GM06990 (cell line): ENCODE measurements around the gene NDUFA13.

Source experiments
- DNase-seq: peaks from one replicate; pipeline ENCODE4 v3.0.0-alpha.2; 2011; ENCODE audit not compliant: insufficient read length; ENCODE audit errors: extremely low read depth
- H3K27me3 ChIP-seq: replicated peaks from 2 replicates; pipeline ENCODE4 v1.6.0; 2011; ENCODE audit warnings: low read length; ENCODE audit not compliant: control insufficient read depth, insufficient read depth
- H3K36me3 ChIP-seq: 2 replicates; pipeline ENCODE4 v1.5.1; 2011; ENCODE audit warnings: low read length; ENCODE audit not compliant: control insufficient read depth, insufficient read depth
- H3K4me3 ChIP-seq: replicated peaks from 2 replicates; pipeline ENCODE4 v1.5.1; 2011; ENCODE audit warnings: low read depth, mild to moderate bottlenecking, control low read depth, low read length
- CTCF ChIP-seq: IDR thresholded peaks from 2 replicates; pipeline ENCODE4 v1.5.1; 2011; ENCODE audit warnings: low read length, control low read depth, mild to moderate bottlenecking, inconsistent platforms; ENCODE audit not compliant: insufficient read depth, poor library complexity, severe bottlenecking

NDUFA13 gene

GRCh38 chr19:19533841-19534240 lies 17.8 kb downstream of the NDUFA13 start:
- TF ChIP-seq CTCF, result no peak
- DNase-seq, result no peak
- peaks cover 2% of the 10 kb centered on the region for H3K36me3 ChIP-seq
- no peaks in the 10 kb centered on the region for H3K27me3 ChIP-seq
- H3K4me3 ChIP-seq, result no peak overlapping the region

- TF ChIP-seq CTCF, result no peak
- no peak overlapping the region for H3K4me3 ChIP-seq
- peaks cover 2% of the 10 kb centered on the region for H3K36me3 ChIP-seq
- no peak for DNase-seq
- no peaks in the 10 kb centered on the region for H3K27me3 ChIP-seq
Measured at GRCh38 chr19:19534556-19535265, 18.7 kb downstream of the NDUFA13 start.

GRCh38 chr19:19535311-19536191 lies 19.5 kb downstream of the NDUFA13 start:
- H3K27me3 ChIP-seq, result no peaks in the 10 kb centered on the region
- H3K4me3 ChIP-seq, result no peak overlapping the region
- DNase-seq, result no peak
- TF ChIP-seq CTCF, result no peak
- peaks cover 2% of the 10 kb centered on the region for H3K36me3 ChIP-seq

GRCh38 chr19:19537075-19538048 lies 21.3 kb downstream of the NDUFA13 start:
- Histone ChIP-seq H3K36me3 (no peaks in the 10 kb centered on the region; the same call in none of the 2 replicates), H3K27me3 (no peaks in the 10 kb centered on the region), H3K4me3 (no peak overlapping the region)
- no peak for DNase-seq
- TF ChIP-seq CTCF, result no peak

- no peak for TF ChIP-seq CTCF
- Histone ChIP-seq H3K4me3 (no peak within 1 kb of the TSS), H3K27me3 (no peaks in the 10 kb centered on the region), H3K36me3 (no peaks in the 10 kb centered on the region; the same call in none of the 2 replicates)
- DNase-seq, result no peak
Measured at GRCh38 chr19:19538061-19538784, 22.2 kb downstream of the NDUFA13 start, which contains the start of gene CILP2. CILP2 (plus strand) TSS chr19:19538265; CDS start chr19:19538350, 85 bp downstream.
